Vagina (tissue), 2 donors: Measurements from ENCODE around the gene PDXP. TPM values are rescaled to one million over a fixed set of nuclear protein-coding genes. Genes with fewer than 3 reads are reported as not detected.

Experiments
- DNase-seq, 2 donors: peaks; one replicate each; pipeline ENCODE4 v3.0.0-alpha.2; 2017; ENCODE audit errors: extremely low spot score in 2 of 2
- H3K27ac ChIP-seq: fragments of 200-600 bp; sonication (generic); one replicate; pipeline ENCODE4 v1.5.1; 2019
- H3K27me3 ChIP-seq: fragments of 200-600 bp; sonication (generic); one replicate; pipeline ENCODE4 v1.5.1; 2019
- H3K36me3 ChIP-seq, 2 donors: fragments of 200-600 bp; sonication (generic); one replicate each; pipeline ENCODE4 v1.5.1; 2017 to 2019
- H3K4me1 ChIP-seq: fragments of 200-600 bp; sonication (generic); one replicate; pipeline ENCODE4 v1.5.1; 2019
- H3K4me3 ChIP-seq, 2 donors: fragments of 200-600 bp; sonication (generic); 1 replicate in 1 of 2; 2 replicates in 1 of 2; pipeline ENCODE4 v1.5.1; 2016 to 2019
- H3K9me3 ChIP-seq: fragments of 200-600 bp; sonication (generic); one replicate; pipeline ENCODE4 v1.5.1; 2019
- POLR2A ChIP-seq, 2 donors: fragments of 450-650 bp; IDR thresholded peaks; one replicate each; pipeline ENCODE4 v1.6.1; 2017; ENCODE audit warnings: antibody characterized with exemption in 2 of 2, mild to moderate bottlenecking in 2 of 2, moderate library complexity in 2 of 2
- POLR2AphosphoS5 ChIP-seq, 2 donors: sonication (generic); formaldehyde crosslinking; IDR thresholded peaks; one replicate each; pipeline ENCODE4 v1.9.0; 2017; ENCODE audit warnings: antibody characterized with exemption in 2 of 2, mild to moderate bottlenecking in 2 of 2, low read depth in 1 of 2; ENCODE audit not compliant: insufficient read depth in 1 of 2
- intact Hi-C: fragments of 100-400 bp; cut with DNase I; formaldehyde crosslinking; loops from one replicate; pipeline ENCODE4 v1.15.1; 2023
- total RNA-seq: library from RNA; depleted of rRNA; stranded (reverse); fragments of >200 nt; gene quantifications from one replicate; pipeline ENCODE4 v1.2.3, GENCODE V29; 2016
- TF ChIP-seq, protein P1 (sequence below), 3 experiments: fragments of 450-650 bp in 2 of 3; fragments of 200-600 bp in 1 of 3; sonication (generic) in 1 of 3; IDR thresholded peaks; one replicate each; pipeline ENCODE4 v1.5.1; 2017 to 2019; ENCODE audit warnings: antibody characterized with exemption in 3 of 3, mild to moderate bottlenecking in 2 of 3, moderate library complexity in 2 of 3

The PDXP gene
- total RNA-seq, 1 donor from 2014 or later = 6.4 TPM

DNA sequence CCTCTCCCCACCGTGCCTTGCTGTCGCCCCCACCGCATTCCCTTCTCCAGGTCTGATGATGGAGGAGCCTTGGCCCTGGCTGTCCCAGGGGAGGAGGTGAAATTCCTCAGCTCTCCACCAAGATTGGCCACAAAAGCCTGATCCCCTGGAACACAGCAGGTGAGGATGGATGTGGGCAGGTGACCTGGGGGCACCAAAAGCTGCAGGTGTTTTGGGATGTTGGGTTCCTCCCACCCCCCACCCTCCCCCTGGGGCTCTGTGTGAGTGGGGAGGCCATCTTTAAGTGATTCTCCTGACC, 39.0 kb downstream of the PDXP start:
- no peak for DNase-seq
- Histone ChIP-seq H3K36me3 (peaks cover 0 to 21% of the 10 kb centered on the region in 2 donors), H3K4me1 (peaks cover 14% of the 10 kb centered on the region), H3K4me3 (no peak overlapping the region), H3K27ac (peak overlapping the region; percentile 5), H3K9me3 (no peaks in the 10 kb centered on the region), H3K27me3 (no peaks in the 10 kb centered on the region)
- TF ChIP-seq POLR2AphosphoS5 (IDR thresholded peaks at IDR 0.05; ENCODE audit: insufficient read depth in 1 of 2, low read depth in 1 of 2) (no peak), POLR2A (IDR thresholded peaks at IDR 0.05) (no peak)
- TF ChIP-seq, protein P1, sequence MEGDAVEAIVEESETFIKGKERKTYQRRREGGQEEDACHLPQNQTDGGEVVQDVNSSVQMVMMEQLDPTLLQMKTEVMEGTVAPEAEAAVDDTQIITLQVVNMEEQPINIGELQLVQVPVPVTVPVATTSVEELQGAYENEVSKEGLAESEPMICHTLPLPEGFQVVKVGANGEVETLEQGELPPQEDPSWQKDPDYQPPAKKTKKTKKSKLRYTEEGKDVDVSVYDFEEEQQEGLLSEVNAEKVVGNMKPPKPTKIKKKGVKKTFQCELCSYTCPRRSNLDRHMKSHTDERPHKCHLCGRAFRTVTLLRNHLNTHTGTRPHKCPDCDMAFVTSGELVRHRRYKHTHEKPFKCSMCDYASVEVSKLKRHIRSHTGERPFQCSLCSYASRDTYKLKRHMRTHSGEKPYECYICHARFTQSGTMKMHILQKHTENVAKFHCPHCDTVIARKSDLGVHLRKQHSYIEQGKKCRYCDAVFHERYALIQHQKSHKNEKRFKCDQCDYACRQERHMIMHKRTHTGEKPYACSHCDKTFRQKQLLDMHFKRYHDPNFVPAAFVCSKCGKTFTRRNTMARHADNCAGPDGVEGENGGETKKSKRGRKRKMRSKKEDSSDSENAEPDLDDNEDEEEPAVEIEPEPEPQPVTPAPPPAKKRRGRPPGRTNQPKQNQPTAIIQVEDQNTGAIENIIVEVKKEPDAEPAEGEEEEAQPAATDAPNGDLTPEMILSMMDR (IDR thresholded peaks at IDR 0.05) = no peak
- intact Hi-C loops = no loop called here

DNA sequence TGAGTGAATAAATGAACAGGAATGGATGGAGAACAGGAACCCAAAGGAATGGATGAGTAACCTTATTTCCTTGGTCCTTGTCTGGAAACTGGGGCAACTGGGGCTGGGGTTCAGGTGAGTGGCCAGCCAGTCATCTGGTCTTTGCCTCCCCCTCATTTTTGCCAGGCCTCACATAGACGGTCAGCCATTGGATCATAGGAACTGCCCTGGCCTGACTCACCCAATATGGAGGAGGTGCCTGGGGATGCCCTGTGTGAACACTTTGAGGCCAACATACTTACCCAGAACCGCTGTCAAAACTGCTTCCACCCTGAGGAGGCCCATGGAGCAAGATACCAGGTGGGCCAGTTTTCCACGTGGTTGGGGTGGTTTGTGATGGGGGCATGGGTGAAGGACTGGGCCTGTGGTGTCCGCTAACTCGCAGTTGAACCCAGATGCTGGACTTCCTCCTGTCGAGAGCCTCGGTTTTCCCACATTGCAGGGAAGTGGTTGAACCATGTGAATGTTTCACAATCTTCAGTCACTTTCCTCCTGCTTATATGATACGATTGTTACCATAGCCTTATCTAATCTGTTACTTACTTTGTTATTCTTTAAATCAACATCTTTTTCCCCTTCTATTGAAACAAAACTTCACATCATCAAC, 42.7 kb downstream of the PDXP start:
- Histone ChIP-seq H3K4me3 (no peak overlapping the region), H3K27me3 (no peaks in the 10 kb centered on the region), H3K36me3 (no peaks in the 10 kb centered on the region), H3K27ac (no peak overlapping the region), H3K9me3 (no peaks in the 10 kb centered on the region), H3K4me1 (peaks cover 10% of the 10 kb centered on the region)
- intact Hi-C loops = no loop called here
- no peak for DNase-seq
- TF ChIP-seq, protein P1 (IDR thresholded peaks at IDR 0.05) = no peak
- no peak for TF ChIP-seq POLR2AphosphoS5 (IDR thresholded peaks at IDR 0.05; ENCODE audit: insufficient read depth in 1 of 2, low read depth in 1 of 2)
- TF ChIP-seq POLR2A (IDR thresholded peaks at IDR 0.05) = no peak

DNA sequence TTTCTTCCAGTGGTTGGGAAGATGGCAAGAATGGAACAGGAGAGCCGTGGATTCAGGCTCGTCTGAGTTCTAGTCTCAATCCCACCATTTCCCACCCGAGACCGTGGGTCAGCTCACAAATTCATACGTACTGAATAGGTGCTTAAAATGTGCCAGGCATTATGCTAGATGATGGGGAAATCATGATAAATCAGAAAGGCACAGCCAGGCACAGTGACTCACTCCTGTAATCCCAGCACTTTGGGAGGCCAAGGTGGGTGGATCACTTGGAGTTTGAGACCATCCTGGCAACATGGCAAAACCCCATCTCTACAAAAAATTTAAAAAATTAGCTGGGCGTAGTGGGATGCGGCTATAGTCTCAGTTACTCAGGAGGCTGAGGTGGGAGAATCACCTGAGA, 45.4 kb downstream of the PDXP start:
- Histone ChIP-seq H3K9me3 (no peaks in the 10 kb centered on the region), H3K27me3 (no peaks in the 10 kb centered on the region), H3K36me3 (no peaks in the 10 kb centered on the region), H3K4me3 (no peak overlapping the region), H3K27ac (no peak overlapping the region), H3K4me1 (no peaks in the 10 kb centered on the region)
- intact Hi-C loops = no loop called here
- no peak for DNase-seq
- TF ChIP-seq, protein P1 (IDR thresholded peaks at IDR 0.05) = no peak
- TF ChIP-seq POLR2A (IDR thresholded peaks at IDR 0.05) = no peak
- TF ChIP-seq POLR2AphosphoS5 (IDR thresholded peaks at IDR 0.05; ENCODE audit: insufficient read depth in 1 of 2, low read depth in 1 of 2) = no peak

DNA sequence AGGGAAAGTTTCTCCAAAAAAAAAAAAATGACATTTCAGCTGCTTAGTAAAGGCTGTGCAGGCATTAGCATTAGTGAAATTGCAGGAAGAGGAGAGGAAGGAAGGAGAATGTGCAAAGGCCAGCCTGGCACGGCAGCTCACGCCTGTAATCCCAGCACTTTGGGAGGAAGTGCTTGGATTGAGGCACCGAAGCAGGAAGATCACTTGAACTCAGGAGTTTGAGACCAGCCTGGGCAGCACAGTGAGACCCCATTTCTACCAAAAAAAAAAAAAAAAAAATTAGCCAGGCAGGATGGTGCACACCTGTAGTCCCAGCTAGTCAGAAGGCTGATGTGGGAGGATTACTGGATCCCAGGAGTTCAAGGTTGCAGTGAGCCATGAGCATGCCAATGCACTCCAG, 46.1 kb downstream of the PDXP start:
- Histone ChIP-seq H3K36me3 (no peaks in the 10 kb centered on the region), H3K27me3 (no peaks in the 10 kb centered on the region)

DNA sequence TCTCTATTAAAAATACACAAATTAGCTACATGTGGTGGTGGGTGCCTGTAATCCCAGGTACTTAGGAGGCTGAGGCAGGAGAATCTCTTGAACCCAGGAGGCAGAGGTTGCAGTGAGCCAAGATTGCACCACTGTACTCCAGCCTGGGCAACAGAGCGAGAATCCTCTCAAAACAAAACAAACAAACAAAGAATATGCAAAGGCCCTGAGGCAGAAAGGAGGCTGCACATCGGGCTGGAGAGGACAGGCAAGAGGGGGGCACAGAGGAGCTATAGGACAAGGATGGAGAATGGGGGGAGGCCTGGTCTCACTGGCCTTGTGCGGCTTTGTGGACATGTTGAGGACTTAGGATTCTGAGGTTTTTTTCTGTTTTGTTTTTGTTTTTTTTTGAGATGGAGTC, 46.7 kb downstream of the PDXP start:
- intact Hi-C loops = no loop called here
- H3K4me3 ChIP-seq = no peak overlapping the region
- H3K27me3 ChIP-seq = no peaks in the 10 kb centered on the region
- no peaks in the 10 kb centered on the region for H3K4me1 ChIP-seq
- TF ChIP-seq POLR2A (IDR thresholded peaks at IDR 0.05) (no peak), POLR2AphosphoS5 (IDR thresholded peaks at IDR 0.05; ENCODE audit: insufficient read depth in 1 of 2, low read depth in 1 of 2) (no peak)
- TF ChIP-seq, protein P1 (IDR thresholded peaks at IDR 0.05) = no peak
- no peak overlapping the region for H3K27ac ChIP-seq
- H3K9me3 ChIP-seq = no peaks in the 10 kb centered on the region
- H3K36me3 ChIP-seq = no peaks in the 10 kb centered on the region
- no peak for DNase-seq

More for the DNA sequence above, 46.1 kb downstream of the PDXP start:
- H3K27ac ChIP-seq = no peak overlapping the region
- H3K4me3 ChIP-seq = no peak overlapping the region
- intact Hi-C loops = no loop called here
- TF ChIP-seq POLR2A (IDR thresholded peaks at IDR 0.05) (no peak), POLR2AphosphoS5 (IDR thresholded peaks at IDR 0.05; ENCODE audit: insufficient read depth in 1 of 2, low read depth in 1 of 2) (no peak)
- TF ChIP-seq, protein P1 (IDR thresholded peaks at IDR 0.05) = no peak
- no peaks in the 10 kb centered on the region for H3K9me3 ChIP-seq
- no peaks in the 10 kb centered on the region for H3K4me1 ChIP-seq
- no peak for DNase-seq
